ENCODE results near the gene GRIA4.

Gene GRIA4

GRCh38 chr11:105641433-105641832 is 31.6 kb downstream of the GRIA4 start:
- DNase-seq, result no peak

- DNase-seq, result no peak
Observed at GRCh38 chr11:105642870-105643269, 33.0 kb downstream of the GRIA4 start.

- DNase-seq, result no peak
Observed at GRCh38 chr11:105644839-105645573, 35.1 kb downstream of the GRIA4 start.

- no peak for DNase-seq
Observed at GRCh38 chr11:105647780-105648179, 37.9 kb downstream of the GRIA4 start.

GRCh38 chr11:105648762-105649161 is 38.9 kb downstream of the GRIA4 start:
- DNase-seq, result no peak

GRCh38 chr11:105665281-105665680 is 55.4 kb downstream of the GRIA4 start:
- DNase-seq, result no peak

GRCh38 chr11:105667441-105667840 is 57.6 kb downstream of the GRIA4 start:
- no peak for DNase-seq

- DNase-seq, result no peak
Observed at GRCh38 chr11:105670811-105671210, 60.9 kb downstream of the GRIA4 start.

- DNase-seq, result no peak
Observed at GRCh38 chr11:105673089-105673488, 63.2 kb downstream of the GRIA4 start.

- no peak for DNase-seq
Observed at GRCh38 chr11:105689631-105690030, 79.8 kb downstream of the GRIA4 start.

- DNase-seq, result no peak
Observed at GRCh38 chr11:105690467-105690866, 80.6 kb downstream of the GRIA4 start.

GRCh38 chr11:105693075-105693759 is 83.3 kb downstream of the GRIA4 start:
- DNase-seq, result no peak

GRCh38 chr11:105696000-105696399 is 86.1 kb downstream of the GRIA4 start:
- no peak for DNase-seq

GRCh38 chr11:105697291-105697690 is 87.4 kb downstream of the GRIA4 start:
- no peak for DNase-seq

- DNase-seq, result no peak
Observed at GRCh38 chr11:105699203-105699602, 89.3 kb downstream of the GRIA4 start.

GRCh38 chr11:105700271-105700670 is 90.4 kb downstream of the GRIA4 start:
- no peak for DNase-seq

GRCh38 chr11:105701098-105701497 is 91.2 kb downstream of the GRIA4 start:
- DNase-seq, result no peak

GRCh38 chr11:105705786-105706530 is 96.1 kb downstream of the GRIA4 start:
- no peak for DNase-seq

- no peak for DNase-seq
Observed at GRCh38 chr11:105713106-105713505, 103.2 kb downstream of the GRIA4 start.

- no peak for DNase-seq
Observed at GRCh38 chr11:105713696-105714095, 103.8 kb downstream of the GRIA4 start.

- no peak for DNase-seq
Observed at GRCh38 chr11:105718641-105719040, 108.8 kb downstream of the GRIA4 start.

- DNase-seq, result no peak
Observed at GRCh38 chr11:105719073-105719822, 109.4 kb downstream of the GRIA4 start.

GRCh38 chr11:105720096-105720495 is 110.2 kb downstream of the GRIA4 start:
- DNase-seq, result no peak

Data from activated CD8-positive, alpha-beta memory T cell treated with anti-CD3 and anti-CD28 coated beads for 24 hours (primary cell).